ENCODE measurements around the gene ERICH6B.

Gene ERICH6B

GRCh38 chr13:45538382-45538781, 77.2 kb downstream of the ERICH6B start:
- TF ChIP-seq EZH2phosphoT487 (conservative IDR thresholded peaks at IDR 0.05; ENCODE audit: low read length) (no peak), CTCF (IDR thresholded peaks at IDR 0.05; ENCODE audit: insufficient read depth, low read length, poor library complexity, severe bottlenecking) (no peak)
- no peak overlapping the region for H3K27ac ChIP-seq (ENCODE audit: low read depth, low read length)
- H3K4me3 ChIP-seq (ENCODE audit: insufficient read depth, low read length, poor library complexity, severe bottlenecking) = no peak overlapping the region

GRCh38 chr13:45537516-45537915, 78.0 kb downstream of the ERICH6B start:
- Histone ChIP-seq H3K4me3 (ENCODE audit: insufficient read depth, low read length, poor library complexity, severe bottlenecking) (no peak overlapping the region), H3K9me2 (replicated peaks; ENCODE audit: insufficient read depth, low read length) (no peaks in the 10 kb centered on the region), H3K9me3 (ENCODE audit: insufficient read depth, low read length) (no peaks in the 10 kb centered on the region), H3K36me3 (ENCODE audit: low read length) (peaks cover 6% of the 10 kb centered on the region; the same call in 1 of the 2 replicates), H3K27ac (ENCODE audit: low read depth, low read length) (no peak overlapping the region), H2AFZ (ENCODE audit: low read depth, low read length, severe bottlenecking) (no peak overlapping the region), H3K4me2 (ENCODE audit: low read depth, low read length, poor library complexity, severe bottlenecking) (no peak overlapping the region), H3K9ac (ENCODE audit: low read length) (no peak overlapping the region), H3K27me3 (ENCODE audit: low read length) (no peaks in the 10 kb centered on the region), H3K79me2 (ENCODE audit: insufficient read depth, low read length) (no peaks in the 10 kb centered on the region), H3F3A (ENCODE audit: insufficient read depth) (no peaks in the 10 kb centered on the region), H4K20me1 (ENCODE audit: low read depth, low read length) (no peaks in the 10 kb centered on the region)
- TF ChIP-seq CTCF (IDR thresholded peaks at IDR 0.05; ENCODE audit: insufficient read depth, low read length, poor library complexity, severe bottlenecking) (no peak), EZH2phosphoT487 (conservative IDR thresholded peaks at IDR 0.05; ENCODE audit: low read length) (no peak)

More at GRCh38 chr13:45538382-45538781, 77.2 kb downstream of the ERICH6B start:
- H3K9ac ChIP-seq (ENCODE audit: low read length) = no peak overlapping the region
- no peak overlapping the region for H2AFZ ChIP-seq (ENCODE audit: low read depth, low read length, severe bottlenecking)
- H3K36me3 ChIP-seq (ENCODE audit: low read length) = peaks cover 3% of the 10 kb centered on the region; the same call in 1 of the 2 replicates
- H3K27me3 ChIP-seq (ENCODE audit: low read length) = no peaks in the 10 kb centered on the region
- H3K9me3 ChIP-seq (ENCODE audit: insufficient read depth, low read length) = no peaks in the 10 kb centered on the region
- no peaks in the 10 kb centered on the region for H3F3A ChIP-seq (ENCODE audit: insufficient read depth)
- H3K4me2 ChIP-seq (ENCODE audit: low read depth, low read length, poor library complexity, severe bottlenecking) = no peak overlapping the region
- no peaks in the 10 kb centered on the region for H3K79me2 ChIP-seq (ENCODE audit: insufficient read depth, low read length)
- H4K20me1 ChIP-seq (ENCODE audit: low read depth, low read length) = no peaks in the 10 kb centered on the region
- H3K9me2 ChIP-seq (replicated peaks; ENCODE audit: insufficient read depth, low read length) = no peaks in the 10 kb centered on the region

DNA sequence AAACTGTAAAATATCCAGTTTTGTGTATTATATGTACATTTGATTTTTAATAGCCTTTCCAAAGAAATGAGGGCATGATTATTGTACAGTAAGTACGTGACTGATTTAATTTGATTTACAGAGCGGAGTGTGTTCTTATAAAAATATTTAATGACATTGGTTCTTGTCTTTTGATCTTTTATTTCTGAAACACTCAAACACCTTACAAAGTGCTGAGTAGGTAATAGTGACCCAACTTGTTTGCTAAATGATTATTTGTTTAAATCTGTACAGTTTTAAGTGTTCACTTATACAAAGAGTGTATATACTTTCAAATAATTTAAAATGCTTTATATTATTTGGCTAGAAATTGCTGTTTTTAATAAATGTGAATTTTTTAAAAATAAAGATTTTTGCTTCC, 79.3 kb downstream of the ERICH6B start:
- Histone ChIP-seq H3K4me2 (ENCODE audit: low read depth, low read length, poor library complexity, severe bottlenecking) (no peak overlapping the region), H3K27me3 (ENCODE audit: low read length) (no peaks in the 10 kb centered on the region), H3K4me3 (ENCODE audit: insufficient read depth, low read length, poor library complexity, severe bottlenecking) (no peak overlapping the region), H3K27ac (ENCODE audit: low read depth, low read length) (no peak overlapping the region), H3K9me3 (ENCODE audit: insufficient read depth, low read length) (no peaks in the 10 kb centered on the region), H3K36me3 (ENCODE audit: low read length) (peaks cover 6% of the 10 kb centered on the region; the same call in 1 of the 2 replicates), H2AFZ (ENCODE audit: low read depth, low read length, severe bottlenecking) (no peak overlapping the region), H4K20me1 (ENCODE audit: low read depth, low read length) (no peaks in the 10 kb centered on the region), H3K9ac (ENCODE audit: low read length) (no peak overlapping the region), H3K79me2 (ENCODE audit: insufficient read depth, low read length) (no peaks in the 10 kb centered on the region), H3F3A (ENCODE audit: insufficient read depth) (no peaks in the 10 kb centered on the region), H3K9me2 (replicated peaks; ENCODE audit: insufficient read depth, low read length) (no peaks in the 10 kb centered on the region)
- TF ChIP-seq CTCF (IDR thresholded peaks at IDR 0.05; ENCODE audit: insufficient read depth, low read length, poor library complexity, severe bottlenecking) = no peak

Data from SU-DHL-6 (cell line).